COLO829 (cell line): Measurements from ENCODE around the gene SCN2A.

Source experiments
- DNase-seq: peaks from one replicate; pipeline ENCODE4 v3.0.0; 2012; ENCODE audit warnings: low spot score

SCN2A gene

GRCh38 chr2:165239230-165239629, at the start of gene SCN2A:
Gene SCN2A, plus strand, starts transcription at chr2:165239414. Its CDS starts 56,410 bp downstream, at chr2:165295824.
- DNase-seq, result peak; percentile 11

- no peak for DNase-seq
Observed at GRCh38 chr2:165191096-165191728, 48.0 kb upstream of the SCN2A start.

GRCh38 chr2:165192729-165193128, 46.5 kb upstream of the SCN2A start:
- DNase-seq, result no peak

GRCh38 chr2:165193178-165193777, 45.9 kb upstream of the SCN2A start:
- no peak for DNase-seq

GRCh38 chr2:165196411-165196810, 42.8 kb upstream of the SCN2A start:
- DNase-seq, result no peak

GRCh38 chr2:165197346-165197745, 41.9 kb upstream of the SCN2A start:
- no peak for DNase-seq

GRCh38 chr2:165198181-165198580, 41.0 kb upstream of the SCN2A start:
- DNase-seq, result no peak

GRCh38 chr2:165202239-165202638, 37.0 kb upstream of the SCN2A start:
- no peak for DNase-seq

- peak; percentile 29 for DNase-seq
Observed at GRCh38 chr2:165203689-165204559, 35.3 kb upstream of the SCN2A start, which contains the start of gene SCN3A. Gene SCN3A, minus strand, starts transcription at chr2:165204050. Its CDS starts 27,656 bp downstream, at chr2:165176394.

GRCh38 chr2:165205865-165206264, 33.3 kb upstream of the SCN2A start:
- no peak for DNase-seq

- no peak for DNase-seq
Observed at GRCh38 chr2:165208094-165208493, 31.1 kb upstream of the SCN2A start.

- no peak for DNase-seq
Observed at GRCh38 chr2:165214093-165214492, 25.1 kb upstream of the SCN2A start.

GRCh38 chr2:165219481-165219880, 19.7 kb upstream of the SCN2A start:
- peak; percentile 36 for DNase-seq

GRCh38 chr2:165224941-165225340, 14.3 kb upstream of the SCN2A start:
- DNase-seq, result no peak

GRCh38 chr2:165227571-165227970, 11.6 kb upstream of the SCN2A start:
- no peak for DNase-seq

- DNase-seq, result no peak
Observed at GRCh38 chr2:165237056-165237455, 2.2 kb upstream of the SCN2A start.

GRCh38 chr2:165238295-165238694, 919 bp upstream of the SCN2A start:
- no peak for DNase-seq

GRCh38 chr2:165239856-165240515, 772 bp downstream of the SCN2A start:
- DNase-seq, result no peak

GRCh38 chr2:165240916-165241315, 1.7 kb downstream of the SCN2A start:
- DNase-seq, result no peak

GRCh38 chr2:165245081-165245793, 6.0 kb downstream of the SCN2A start:
- no peak for DNase-seq

- DNase-seq, result no peak
Observed at GRCh38 chr2:165248238-165248637, 9.0 kb downstream of the SCN2A start.

- no peak for DNase-seq
Observed at GRCh38 chr2:165251366-165251765, 12.2 kb downstream of the SCN2A start.
